HepG2 (cell line): ENCODE measurements around the gene MRPL18. TPM values are rescaled to one million over a fixed set of nuclear protein-coding genes. Genes with fewer than 3 reads are reported as not detected.

Experiments used
- HCFC1 ChIP-seq: fragments of 150-350 bp; IDR thresholded peaks from 2 replicates; pipeline ENCODE4 v1.6.1; 2014; ENCODE audit warnings: low read depth, low read length
- HMGA1 ChIP-seq: sonication (generic); formaldehyde crosslinking; conservative IDR thresholded peaks from 2 replicates; pipeline ENCODE4 v1.4.0; 2020; ENCODE audit warnings: missing genetic modification reagents
- SMYD3 ChIP-seq: sonication (generic); formaldehyde crosslinking; IDR thresholded peaks from 2 replicates; pipeline ENCODE4 v1.8.1; 2023; ENCODE audit warnings: mild to moderate bottlenecking, missing genetic modification reagents
- SNRNP70 ChIP-seq: fragments of 200-400 bp; formaldehyde crosslinking; IDR thresholded peaks from 2 replicates; pipeline ENCODE4 v1.6.1; 2017; ENCODE audit warnings: mild to moderate bottlenecking, low read depth, low read length, moderate library complexity
- YY1 ChIP-seq: IDR thresholded peaks from 2 replicates; pipeline ENCODE4 v1.6.1; 2011; ENCODE audit warnings: low read length, low read depth, moderate library complexity, mild to moderate bottlenecking; ENCODE audit not compliant: insufficient read depth, insufficient replicate concordance
- ZNF33B ChIP-seq: sonication (generic); formaldehyde crosslinking; IDR thresholded peaks from 2 replicates; pipeline ENCODE4 v1.5.1; 2020; ENCODE audit warnings: mild to moderate bottlenecking, missing genetic modification reagents
- ZNF350 ChIP-seq: sonication (generic); formaldehyde crosslinking; IDR thresholded peaks from 2 replicates; pipeline ENCODE4 v1.4.0; 2020; ENCODE audit warnings: mild to moderate bottlenecking, low read depth, missing genetic modification reagents, borderline replicate concordance
- ZNF569 ChIP-seq: sonication (generic); formaldehyde crosslinking; IDR thresholded peaks from 2 replicates; pipeline ENCODE4 v1.5.0; 2020; ENCODE audit warnings: mild to moderate bottlenecking, missing genetic modification reagents, moderate library complexity, borderline replicate concordance
- ZNF713 ChIP-seq: sonication (generic); formaldehyde crosslinking; IDR thresholded peaks from 2 replicates; pipeline ENCODE4 v1.4.0; 2020; ENCODE audit warnings: mild to moderate bottlenecking, missing genetic modification reagents
- ZNF780A ChIP-seq: sonication (generic); formaldehyde crosslinking; IDR thresholded peaks from 2 replicates; pipeline ENCODE4 v1.8.0; 2022; ENCODE audit warnings: mild to moderate bottlenecking, missing genetic modification reagents, moderate library complexity
- polyA plus RNA-seq, 8 experiments: library from polyadenylated mRNA; depleted of rRNA in 3 of 8; stranded (reverse) in 7 of 8; unstranded in 1 of 8; fragments of >200 nt; fragmentation: Illumina TruSeq in 4 of 8; extraction: Trizol in 4 of 8; gene quantifications; 2 replicates each; pipeline versions ENCODE4 v1.2.1 to v1.2.3, GENCODE V29; 2011 to 2016; ENCODE audit warnings: low read depth in 4 of 8, missing spikeins in 1 of 8, mixed read lengths in 1 of 8; ENCODE audit not compliant: insufficient read depth in 1 of 8
- total RNA-seq, 5 experiments: library from RNA; depleted of rRNA; stranded (reverse); fragments of >200 nt; fragmentation: Illumina TruSeq; extraction: Trizol; gene quantifications; 2 replicates each; pipeline ENCODE4 v1.2.3, GENCODE V29; 2016; ENCODE audit warnings: low read depth in 1 of 5
- TF ChIP-seq, protein P1 (sequence below), 2 experiments: sonication (generic) in 1 of 2; formaldehyde crosslinking in 1 of 2; IDR thresholded peaks; 2 replicates each; pipeline versions ENCODE4 v1.4.0 to v1.6.1; 2016 to 2020; ENCODE audit warnings: borderline replicate concordance in 1 of 2, low read depth in 1 of 2, mild to moderate bottlenecking in 1 of 2, missing genetic modification reagents in 1 of 2
- TF ChIP-seq, protein P2 (sequence below): IDR thresholded peaks from 2 replicates; pipeline ENCODE4 v1.6.1; 2018; ENCODE audit warnings: missing genetic modification reagents
- TF ChIP-seq, protein P3 (sequence below): sonication (generic); formaldehyde crosslinking; IDR thresholded peaks from 2 replicates; pipeline ENCODE4 v1.5.1; 2020; ENCODE audit warnings: mild to moderate bottlenecking, missing genetic modification reagents, moderate library complexity
- TF ChIP-seq, protein P4 (sequence below): IDR thresholded peaks from 2 replicates; pipeline ENCODE4 v1.4.0; 2020; ENCODE audit warnings: mild to moderate bottlenecking, missing genetic modification reagents

MRPL18 gene
- total and polyA plus RNA-seq, 2 of the 13 experiments (the other 11 are each of a cell fraction or from before 2014, with no cell fraction given) = 85.6 to 176 TPM

DNA sequence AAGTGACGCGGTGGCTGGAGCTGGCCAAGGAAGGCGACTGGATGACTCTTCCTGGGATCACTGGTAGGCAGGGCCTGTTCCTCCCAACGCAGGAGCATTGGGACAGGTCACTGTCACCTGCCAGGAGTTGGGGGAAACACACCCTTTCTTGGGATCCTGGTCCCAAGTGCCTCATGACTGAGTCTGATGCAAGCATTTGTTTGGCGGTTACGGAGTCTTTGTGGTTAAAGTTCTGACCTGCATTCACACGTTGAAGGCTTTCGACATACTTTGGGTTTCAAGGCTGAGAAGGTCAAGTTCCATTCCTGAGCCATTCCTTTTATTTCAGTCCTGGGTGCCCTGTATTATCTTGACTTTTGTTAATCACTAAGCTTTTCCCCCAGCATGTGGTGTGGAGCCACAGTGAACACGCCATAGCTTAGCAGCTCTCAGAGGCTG is 15.8 kb downstream of the MRPL18 start (continued):
- TF ChIP-seq YY1 (no peak), HMGA1 (CRISPR knock-in tag) (no peak), SNRNP70 (no peak), ZNF569 (CRISPR knock-in tag) (no peak), HCFC1 (no peak), SMYD3 (CRISPR knock-in tag) (no peak), ZNF780A (CRISPR knock-in tag) (no peak), ZNF33B (no peak), ZNF350 (CRISPR knock-in tag) (no peak), ZNF713 (CRISPR knock-in tag) (no peak)
- TF ChIP-seq, protein P1, sequence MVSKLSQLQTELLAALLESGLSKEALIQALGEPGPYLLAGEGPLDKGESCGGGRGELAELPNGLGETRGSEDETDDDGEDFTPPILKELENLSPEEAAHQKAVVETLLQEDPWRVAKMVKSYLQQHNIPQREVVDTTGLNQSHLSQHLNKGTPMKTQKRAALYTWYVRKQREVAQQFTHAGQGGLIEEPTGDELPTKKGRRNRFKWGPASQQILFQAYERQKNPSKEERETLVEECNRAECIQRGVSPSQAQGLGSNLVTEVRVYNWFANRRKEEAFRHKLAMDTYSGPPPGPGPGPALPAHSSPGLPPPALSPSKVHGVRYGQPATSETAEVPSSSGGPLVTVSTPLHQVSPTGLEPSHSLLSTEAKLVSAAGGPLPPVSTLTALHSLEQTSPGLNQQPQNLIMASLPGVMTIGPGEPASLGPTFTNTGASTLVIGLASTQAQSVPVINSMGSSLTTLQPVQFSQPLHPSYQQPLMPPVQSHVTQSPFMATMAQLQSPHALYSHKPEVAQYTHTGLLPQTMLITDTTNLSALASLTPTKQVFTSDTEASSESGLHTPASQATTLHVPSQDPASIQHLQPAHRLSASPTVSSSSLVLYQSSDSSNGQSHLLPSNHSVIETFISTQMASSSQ (IDR thresholded peaks at IDR 0.05; ENCODE audit: low read depth) = no peak
- TF ChIP-seq, protein P1 (CRISPR knock-in tag; IDR thresholded peaks at IDR 0.05; ENCODE audit: borderline replicate concordance) = 0 out of 2 replicates have a peak, but pooled peaks have one; percentile 26
- TF ChIP-seq, protein P2, sequence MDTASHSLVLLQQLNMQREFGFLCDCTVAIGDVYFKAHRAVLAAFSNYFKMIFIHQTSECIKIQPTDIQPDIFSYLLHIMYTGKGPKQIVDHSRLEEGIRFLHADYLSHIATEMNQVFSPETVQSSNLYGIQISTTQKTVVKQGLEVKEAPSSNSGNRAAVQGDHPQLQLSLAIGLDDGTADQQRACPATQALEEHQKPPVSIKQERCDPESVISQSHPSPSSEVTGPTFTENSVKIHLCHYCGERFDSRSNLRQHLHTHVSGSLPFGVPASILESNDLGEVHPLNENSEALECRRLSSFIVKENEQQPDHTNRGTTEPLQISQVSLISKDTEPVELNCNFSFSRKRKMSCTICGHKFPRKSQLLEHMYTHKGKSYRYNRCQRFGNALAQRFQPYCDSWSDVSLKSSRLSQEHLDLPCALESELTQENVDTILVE (CRISPR knock-in tag) = no peak
- TF ChIP-seq, protein P3, sequence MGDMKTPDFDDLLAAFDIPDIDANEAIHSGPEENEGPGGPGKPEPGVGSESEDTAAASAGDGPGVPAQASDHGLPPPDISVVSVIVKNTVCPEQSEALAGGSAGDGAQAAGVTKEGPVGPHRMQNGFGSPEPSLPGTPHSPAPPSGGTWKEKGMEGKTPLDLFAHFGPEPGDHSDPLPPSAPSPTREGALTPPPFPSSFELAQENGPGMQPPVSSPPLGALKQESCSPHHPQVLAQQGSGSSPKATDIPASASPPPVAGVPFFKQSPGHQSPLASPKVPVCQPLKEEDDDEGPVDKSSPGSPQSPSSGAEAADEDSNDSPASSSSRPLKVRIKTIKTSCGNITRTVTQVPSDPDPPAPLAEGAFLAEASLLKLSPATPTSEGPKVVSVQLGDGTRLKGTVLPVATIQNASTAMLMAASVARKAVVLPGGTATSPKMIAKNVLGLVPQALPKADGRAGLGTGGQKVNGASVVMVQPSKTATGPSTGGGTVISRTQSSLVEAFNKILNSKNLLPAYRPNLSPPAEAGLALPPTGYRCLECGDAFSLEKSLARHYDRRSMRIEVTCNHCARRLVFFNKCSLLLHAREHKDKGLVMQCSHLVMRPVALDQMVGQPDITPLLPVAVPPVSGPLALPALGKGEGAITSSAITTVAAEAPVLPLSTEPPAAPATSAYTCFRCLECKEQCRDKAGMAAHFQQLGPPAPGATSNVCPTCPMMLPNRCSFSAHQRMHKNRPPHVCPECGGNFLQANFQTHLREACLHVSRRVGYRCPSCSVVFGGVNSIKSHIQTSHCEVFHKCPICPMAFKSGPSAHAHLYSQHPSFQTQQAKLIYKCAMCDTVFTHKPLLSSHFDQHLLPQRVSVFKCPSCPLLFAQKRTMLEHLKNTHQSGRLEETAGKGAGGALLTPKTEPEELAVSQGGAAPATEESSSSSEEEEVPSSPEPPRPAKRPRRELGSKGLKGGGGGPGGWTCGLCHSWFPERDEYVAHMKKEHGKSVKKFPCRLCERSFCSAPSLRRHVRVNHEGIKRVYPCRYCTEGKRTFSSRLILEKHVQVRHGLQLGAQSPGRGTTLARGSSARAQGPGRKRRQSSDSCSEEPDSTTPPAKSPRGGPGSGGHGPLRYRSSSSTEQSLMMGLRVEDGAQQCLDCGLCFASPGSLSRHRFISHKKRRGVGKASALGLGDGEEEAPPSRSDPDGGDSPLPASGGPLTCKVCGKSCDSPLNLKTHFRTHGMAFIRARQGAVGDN = no peak
- TF ChIP-seq, protein P4, sequence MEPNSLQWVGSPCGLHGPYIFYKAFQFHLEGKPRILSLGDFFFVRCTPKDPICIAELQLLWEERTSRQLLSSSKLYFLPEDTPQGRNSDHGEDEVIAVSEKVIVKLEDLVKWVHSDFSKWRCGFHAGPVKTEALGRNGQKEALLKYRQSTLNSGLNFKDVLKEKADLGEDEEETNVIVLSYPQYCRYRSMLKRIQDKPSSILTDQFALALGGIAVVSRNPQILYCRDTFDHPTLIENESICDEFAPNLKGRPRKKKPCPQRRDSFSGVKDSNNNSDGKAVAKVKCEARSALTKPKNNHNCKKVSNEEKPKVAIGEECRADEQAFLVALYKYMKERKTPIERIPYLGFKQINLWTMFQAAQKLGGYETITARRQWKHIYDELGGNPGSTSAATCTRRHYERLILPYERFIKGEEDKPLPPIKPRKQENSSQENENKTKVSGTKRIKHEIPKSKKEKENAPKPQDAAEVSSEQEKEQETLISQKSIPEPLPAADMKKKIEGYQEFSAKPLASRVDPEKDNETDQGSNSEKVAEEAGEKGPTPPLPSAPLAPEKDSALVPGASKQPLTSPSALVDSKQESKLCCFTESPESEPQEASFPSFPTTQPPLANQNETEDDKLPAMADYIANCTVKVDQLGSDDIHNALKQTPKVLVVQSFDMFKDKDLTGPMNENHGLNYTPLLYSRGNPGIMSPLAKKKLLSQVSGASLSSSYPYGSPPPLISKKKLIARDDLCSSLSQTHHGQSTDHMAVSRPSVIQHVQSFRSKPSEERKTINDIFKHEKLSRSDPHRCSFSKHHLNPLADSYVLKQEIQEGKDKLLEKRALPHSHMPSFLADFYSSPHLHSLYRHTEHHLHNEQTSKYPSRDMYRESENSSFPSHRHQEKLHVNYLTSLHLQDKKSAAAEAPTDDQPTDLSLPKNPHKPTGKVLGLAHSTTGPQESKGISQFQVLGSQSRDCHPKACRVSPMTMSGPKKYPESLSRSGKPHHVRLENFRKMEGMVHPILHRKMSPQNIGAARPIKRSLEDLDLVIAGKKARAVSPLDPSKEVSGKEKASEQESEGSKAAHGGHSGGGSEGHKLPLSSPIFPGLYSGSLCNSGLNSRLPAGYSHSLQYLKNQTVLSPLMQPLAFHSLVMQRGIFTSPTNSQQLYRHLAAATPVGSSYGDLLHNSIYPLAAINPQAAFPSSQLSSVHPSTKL = peak; percentile 37; the same call in 1 of the 2 replicates
